Breast epithelium (tissue), 4 donors: Measurements from ENCODE around the gene COL4A2. TPM values are rescaled to one million over a fixed set of nuclear protein-coding genes. Genes with fewer than 3 reads are reported as not detected.

Source experiments
- DNase-seq, 2 donors: peaks; one replicate each; pipeline ENCODE4 v3.0.0-alpha.2; 2019; ENCODE audit warnings: low spot score in 2 of 2
- H3K27ac ChIP-seq, 2 donors: fragments of 200-600 bp; sonication (generic) in 1 of 2; one replicate each; pipeline ENCODE4 v1.5.1; 2016 to 2019; ENCODE audit warnings: mild to moderate bottlenecking in 1 of 2
- H3K27me3 ChIP-seq, 2 donors: fragments of 200-600 bp; sonication (generic) in 1 of 2; one replicate each; pipeline versions ENCODE4 v1.5.1 to v1.6.0; 2017 to 2019; ENCODE audit warnings: control low read depth in 1 of 2, mild to moderate bottlenecking in 1 of 2
- H3K36me3 ChIP-seq: fragments of 200-600 bp; one replicate; pipeline ENCODE4 v1.5.1; 2019
- H3K4me1 ChIP-seq, 2 donors: fragments of 200-600 bp; sonication (generic); one replicate each; pipeline ENCODE4 v1.5.1; 2016 to 2019; ENCODE audit warnings: control low read depth in 1 of 2
- H3K4me3 ChIP-seq, 3 donors: fragments of 200-600 bp; sonication (generic); 1 replicate in 2 of 3; 2 replicates in 1 of 3; pipeline ENCODE4 v1.5.1; 2016 to 2019; ENCODE audit warnings: mild to moderate bottlenecking in 3 of 3, moderate library complexity in 2 of 3
- H3K9me3 ChIP-seq, 2 donors: fragments of 200-600 bp; sonication (generic) in 1 of 2; one replicate each; pipeline ENCODE4 v1.5.1; 2016 to 2019; ENCODE audit warnings: control low read depth in 1 of 2
- POLR2A ChIP-seq: fragments of 450-650 bp; IDR thresholded peaks from one replicate; pipeline ENCODE4 v1.6.1; 2016; ENCODE audit warnings: antibody characterized with exemption, mild to moderate bottlenecking, moderate library complexity
- POLR2AphosphoS5 ChIP-seq, 3 donors: sonication (generic); formaldehyde crosslinking; IDR thresholded peaks; one replicate each; pipeline ENCODE4 v1.6.1; 2017; ENCODE audit warnings: antibody characterized with exemption in 3 of 3
- intact Hi-C: fragments of 100-400 bp; cut with DNase I; formaldehyde crosslinking; loops from one replicate; pipeline ENCODE4 v1.15.1; 2023; ENCODE audit warnings: low total_unique reads
- total RNA-seq, 3 donors: library from RNA; depleted of rRNA; stranded (reverse); fragments of >200 nt; gene quantifications; one replicate each; pipeline ENCODE4 v1.1.0, GENCODE V29; 2016
- TF ChIP-seq, protein P1 (sequence below), 3 donors: fragments of 450-650 bp; IDR thresholded peaks; one replicate each; pipeline ENCODE4 v1.5.1; 2016 to 2017; ENCODE audit warnings: antibody characterized with exemption in 3 of 3, mild to moderate bottlenecking in 3 of 3, moderate library complexity in 3 of 3

COL4A2 gene
- total RNA-seq, 3 donors from 2014 or later, result 107 to 841 (median 307) TPM

DNA sequence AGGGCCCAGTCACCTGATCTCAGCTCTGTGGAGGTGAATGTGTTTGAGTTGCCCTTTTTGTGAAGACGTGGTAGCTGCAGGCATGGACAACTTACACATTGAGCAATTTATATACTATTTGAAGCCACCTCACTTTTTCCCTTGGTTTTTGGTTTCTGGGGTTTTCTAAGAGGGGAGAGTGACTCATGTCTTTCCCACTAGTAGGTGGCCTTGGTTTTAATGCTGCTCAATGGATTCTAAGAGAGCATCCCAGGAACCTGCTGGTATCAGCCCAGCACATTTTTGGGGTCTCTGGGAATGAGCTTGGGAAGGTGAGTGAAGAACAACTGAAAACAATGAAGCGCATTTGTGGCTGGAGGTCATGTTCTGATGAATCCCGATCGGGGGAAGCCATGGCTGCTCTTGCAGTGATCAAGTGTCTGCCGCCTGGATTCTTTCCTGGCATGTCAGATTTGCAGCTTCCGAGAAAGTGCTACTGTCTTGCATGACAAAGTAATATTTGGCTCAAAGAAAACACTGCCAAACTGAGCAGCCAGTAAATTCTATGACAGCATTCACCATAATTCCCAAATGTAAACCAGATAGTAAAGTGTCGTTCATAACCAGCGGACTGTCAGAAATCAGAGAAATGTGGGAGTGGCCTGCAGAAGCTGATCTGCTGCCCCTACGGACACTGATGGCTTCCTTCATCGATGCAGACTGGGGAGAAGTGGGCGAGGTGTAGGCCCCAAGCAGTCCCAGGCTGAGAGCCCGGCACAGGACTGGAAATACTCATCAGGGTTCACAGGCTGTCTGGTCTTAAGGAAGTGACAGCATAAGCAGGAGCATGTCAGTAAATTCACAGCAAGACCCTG lies 98.7 kb downstream of the COL4A2 start:
- DNase-seq, result peak in 1 of 2 donors; percentile 11
- intact Hi-C loops, result no loop called here
- Histone ChIP-seq H3K4me3 (no peak overlapping the region), H3K4me1 (no peaks in the 10 kb centered on the region), H3K27me3 (no peaks in the 10 kb centered on the region), H3K27ac (peak overlapping the region in 1 of 2 donors; percentile 66), H3K36me3 (no peaks in the 10 kb centered on the region), H3K9me3 (no peaks in the 10 kb centered on the region)
- TF ChIP-seq POLR2A (no peak), POLR2AphosphoS5 (IDR thresholded peaks at IDR 0.05) (no peak)
- TF ChIP-seq, protein P1, sequence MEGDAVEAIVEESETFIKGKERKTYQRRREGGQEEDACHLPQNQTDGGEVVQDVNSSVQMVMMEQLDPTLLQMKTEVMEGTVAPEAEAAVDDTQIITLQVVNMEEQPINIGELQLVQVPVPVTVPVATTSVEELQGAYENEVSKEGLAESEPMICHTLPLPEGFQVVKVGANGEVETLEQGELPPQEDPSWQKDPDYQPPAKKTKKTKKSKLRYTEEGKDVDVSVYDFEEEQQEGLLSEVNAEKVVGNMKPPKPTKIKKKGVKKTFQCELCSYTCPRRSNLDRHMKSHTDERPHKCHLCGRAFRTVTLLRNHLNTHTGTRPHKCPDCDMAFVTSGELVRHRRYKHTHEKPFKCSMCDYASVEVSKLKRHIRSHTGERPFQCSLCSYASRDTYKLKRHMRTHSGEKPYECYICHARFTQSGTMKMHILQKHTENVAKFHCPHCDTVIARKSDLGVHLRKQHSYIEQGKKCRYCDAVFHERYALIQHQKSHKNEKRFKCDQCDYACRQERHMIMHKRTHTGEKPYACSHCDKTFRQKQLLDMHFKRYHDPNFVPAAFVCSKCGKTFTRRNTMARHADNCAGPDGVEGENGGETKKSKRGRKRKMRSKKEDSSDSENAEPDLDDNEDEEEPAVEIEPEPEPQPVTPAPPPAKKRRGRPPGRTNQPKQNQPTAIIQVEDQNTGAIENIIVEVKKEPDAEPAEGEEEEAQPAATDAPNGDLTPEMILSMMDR (IDR thresholded peaks at IDR 0.05), result no peak

DNA sequence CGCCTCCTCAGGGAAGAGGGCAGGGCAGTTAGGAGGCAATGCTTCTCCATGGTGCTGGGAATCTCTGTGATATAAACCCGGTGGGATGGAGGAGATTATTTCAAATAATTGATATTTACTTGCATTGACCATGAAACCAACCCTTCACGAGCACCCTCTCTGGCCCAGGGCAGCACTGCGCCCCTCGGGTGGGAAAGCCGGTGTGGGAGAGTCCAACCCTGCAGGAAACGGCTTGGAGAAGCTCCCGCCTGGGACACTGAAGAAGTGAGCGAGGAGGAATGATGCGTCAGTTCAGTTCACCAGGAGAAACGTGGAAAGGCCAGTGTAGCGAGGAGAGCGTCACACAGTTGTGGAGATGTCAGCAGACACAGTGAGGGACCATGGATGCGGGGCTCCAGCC lies 99.9 kb downstream of the COL4A2 start:
- H3K36me3 ChIP-seq, result no peaks in the 10 kb centered on the region
- H3K9me3 ChIP-seq, result no peaks in the 10 kb centered on the region
- H3K27me3 ChIP-seq, result no peaks in the 10 kb centered on the region
- H3K27ac ChIP-seq, result peak overlapping the region in 1 of 2 donors; percentile 35
- DNase-seq, result peak in 1 of 2 donors; percentile 13
- no peaks in the 10 kb centered on the region for H3K4me1 ChIP-seq
- TF ChIP-seq, protein P1 (IDR thresholded peaks at IDR 0.05), result no peak
- TF ChIP-seq POLR2AphosphoS5 (IDR thresholded peaks at IDR 0.05), result no peak
- no peak for TF ChIP-seq POLR2A
- intact Hi-C loops, result no loop called here
- no peak overlapping the region for H3K4me3 ChIP-seq

DNA sequence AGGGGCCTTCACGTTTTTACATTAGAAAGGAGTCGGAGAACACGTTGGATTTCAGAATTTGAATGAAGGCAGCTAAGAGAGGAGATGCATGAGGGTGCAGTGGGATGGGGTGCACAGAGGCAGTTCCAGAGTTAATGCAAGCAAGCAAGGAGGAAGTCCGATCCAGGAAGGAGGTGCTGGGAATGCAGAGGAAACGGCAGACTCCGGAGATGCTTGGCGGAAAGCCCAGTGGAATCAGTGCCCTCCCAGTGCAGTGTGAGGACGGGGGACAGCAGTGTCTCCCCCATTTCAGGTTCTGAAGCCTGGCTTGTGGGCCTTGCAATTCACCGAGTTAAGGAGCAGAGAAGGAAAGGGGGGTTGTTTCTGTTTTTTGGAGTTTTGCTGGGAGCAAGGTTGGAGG lies 100.4 kb downstream of the COL4A2 start:
- peak in 1 of 2 donors; percentile 14 for DNase-seq
- Histone ChIP-seq H3K9me3 (no peaks in the 10 kb centered on the region), H3K36me3 (no peaks in the 10 kb centered on the region), H3K4me1 (no peaks in the 10 kb centered on the region), H3K4me3 (no peak overlapping the region), H3K27me3 (no peaks in the 10 kb centered on the region), H3K27ac (peak overlapping the region in 1 of 2 donors; percentile 35)
- TF ChIP-seq POLR2AphosphoS5 (IDR thresholded peaks at IDR 0.05), result no peak
- no peak for TF ChIP-seq POLR2A
- TF ChIP-seq, protein P1 (IDR thresholded peaks at IDR 0.05), result no peak
- intact Hi-C loops, result no loop called here

DNA sequence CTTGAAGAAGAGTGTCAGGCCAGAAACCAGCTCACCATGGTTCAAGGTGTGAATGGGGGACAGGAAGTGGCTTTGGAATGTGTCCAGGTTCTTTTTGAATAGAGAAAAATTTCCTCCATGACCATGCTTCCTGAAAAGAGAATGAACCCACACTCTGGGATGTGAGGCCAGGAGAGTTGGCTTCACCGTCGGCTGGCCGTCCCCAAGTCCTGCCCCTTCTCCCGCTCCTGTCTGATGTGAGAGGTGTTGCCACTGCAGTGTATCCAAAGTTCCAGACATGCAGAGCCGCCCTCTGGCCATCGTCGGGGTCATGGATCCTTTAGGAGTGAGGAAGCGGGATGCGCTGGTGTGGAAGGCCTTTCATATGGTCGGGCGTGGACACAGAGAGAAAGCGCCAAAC lies 101.2 kb downstream of the COL4A2 start:
- Histone ChIP-seq H3K9me3 (no peaks in the 10 kb centered on the region), H3K4me1 (no peaks in the 10 kb centered on the region), H3K27me3 (no peaks in the 10 kb centered on the region), H3K4me3 (no peak overlapping the region), H3K27ac (peak overlapping the region in 1 of 2 donors; percentile 70), H3K36me3 (no peaks in the 10 kb centered on the region)
- TF ChIP-seq, protein P1 (IDR thresholded peaks at IDR 0.05), result no peak
- intact Hi-C loops, result no loop called here
- peak in 1 of 2 donors; percentile 16 for DNase-seq

DNA sequence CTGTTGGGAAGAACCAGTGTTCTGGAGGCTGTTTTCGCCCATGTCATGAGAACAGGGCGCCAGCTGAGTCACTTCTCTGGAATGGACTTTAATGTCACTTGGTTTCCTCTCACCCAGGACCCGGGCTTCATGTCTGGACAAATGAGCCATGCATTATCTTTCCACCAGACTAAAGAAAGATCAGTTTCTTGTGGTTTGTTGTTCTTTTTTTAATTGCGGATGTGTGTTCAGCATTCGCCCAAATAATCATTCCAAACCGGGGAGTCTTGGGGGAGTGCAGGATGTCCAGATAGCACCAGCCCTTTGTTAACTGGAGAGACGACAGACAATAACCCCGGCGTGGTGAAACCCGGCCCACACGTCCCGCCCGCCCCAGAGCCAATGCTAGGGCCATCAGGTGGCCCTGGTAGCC lies 102.5 kb downstream of the COL4A2 start:
- H3K27me3 ChIP-seq, result no peaks in the 10 kb centered on the region
- no peaks in the 10 kb centered on the region for H3K36me3 ChIP-seq
- peak in 1 of 2 donors; percentile 16 for DNase-seq
- H3K4me1 ChIP-seq, result no peaks in the 10 kb centered on the region
- intact Hi-C loops, result no loop called here
- TF ChIP-seq POLR2A, result no peak
- TF ChIP-seq, protein P1 (IDR thresholded peaks at IDR 0.05), result no peak
- no peak for TF ChIP-seq POLR2AphosphoS5 (IDR thresholded peaks at IDR 0.05)
- H3K27ac ChIP-seq, result peak overlapping the region; percentile 86 to 89
- H3K9me3 ChIP-seq, result no peaks in the 10 kb centered on the region
- no peak overlapping the region for H3K4me3 ChIP-seq
